ENCODE data around the gene MCM9. TPM values are rescaled to one million over a fixed set of nuclear protein-coding genes. Genes with fewer than 3 reads are reported as not detected.

The MCM9 gene
- total RNA-seq, 2 donors from 2014 or later = 17.8 to 21.2 TPM

DNA sequence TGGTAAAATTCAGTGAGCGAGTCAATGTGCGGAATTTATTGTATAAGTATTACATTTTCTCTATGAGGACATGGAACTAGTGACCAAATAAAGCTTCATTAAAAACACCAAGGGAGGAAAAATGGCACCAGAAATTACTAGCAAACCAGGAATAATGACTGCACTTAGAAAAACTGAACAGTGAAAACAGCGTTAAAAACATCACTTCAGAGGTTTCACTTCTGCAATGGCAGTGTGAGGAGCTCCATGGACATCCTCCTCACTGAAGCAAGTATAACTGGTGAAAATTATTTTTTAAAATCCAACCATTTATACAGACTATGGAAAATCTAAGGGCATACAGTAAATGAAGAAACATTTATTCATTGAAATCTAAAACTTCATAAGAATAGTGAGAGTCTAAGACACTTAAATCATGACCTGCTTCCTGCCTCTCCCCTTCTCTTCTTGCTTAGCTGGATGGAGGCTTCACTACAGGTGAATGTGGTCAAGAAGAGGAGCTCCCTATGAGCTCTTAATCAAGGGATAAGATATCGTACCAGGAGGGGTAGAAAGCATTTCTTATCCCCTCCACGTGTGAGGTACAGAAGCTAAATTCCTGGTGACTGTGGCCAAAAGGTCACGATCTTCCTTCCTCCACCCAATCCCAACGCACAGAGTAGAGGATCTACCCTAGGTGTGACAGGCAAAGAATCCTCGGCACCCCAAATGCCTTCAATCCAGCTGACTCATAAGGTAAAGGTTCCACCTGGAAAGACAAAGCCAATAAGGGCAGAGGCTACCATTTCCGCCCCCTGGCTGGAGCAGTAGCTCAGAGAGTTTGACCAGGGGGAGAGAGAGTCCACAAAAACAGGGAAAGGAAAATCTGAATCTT, 53.3 kb downstream of the MCM9 start:
- H3K27me3 Mint-ChIP-seq (ENCODE audit: insufficient read depth) = no peaks in the 10 kb centered on the region
- Histone ChIP-seq H3K4me1 (ENCODE audit: control insufficient read depth, insufficient read depth, low read length) (peaks cover 12% of the 10 kb centered on the region), H3K27me3 (ENCODE audit: control insufficient read depth, insufficient read depth, low read length, poor library complexity, severe bottlenecking) (no peaks in the 10 kb centered on the region), H3K9me3 (ENCODE audit: control insufficient read depth, low read length) (no peaks in the 10 kb centered on the region), H3K36me3 (ENCODE audit: control insufficient read depth, insufficient read depth, low read length) (no peaks in the 10 kb centered on the region), H3K9ac (ENCODE audit: extremely low read depth, low read length, poor library complexity, severe bottlenecking) (no peak overlapping the region), H3K27ac (ENCODE audit: low read depth, low read length) (no peak overlapping the region), H3K4me3 (ENCODE audit: low read length) (no peak overlapping the region)
- no peaks in the 10 kb centered on the region for H3K36me3 Mint-ChIP-seq (ENCODE audit: low read depth)
- peak overlapping the region; percentile 37 for H3K27ac Mint-ChIP-seq
- peaks cover 27% of the 10 kb centered on the region for H3K4me1 Mint-ChIP-seq
- peak; percentile 60 for DNase-seq
- TF ChIP-seq, protein P1, sequence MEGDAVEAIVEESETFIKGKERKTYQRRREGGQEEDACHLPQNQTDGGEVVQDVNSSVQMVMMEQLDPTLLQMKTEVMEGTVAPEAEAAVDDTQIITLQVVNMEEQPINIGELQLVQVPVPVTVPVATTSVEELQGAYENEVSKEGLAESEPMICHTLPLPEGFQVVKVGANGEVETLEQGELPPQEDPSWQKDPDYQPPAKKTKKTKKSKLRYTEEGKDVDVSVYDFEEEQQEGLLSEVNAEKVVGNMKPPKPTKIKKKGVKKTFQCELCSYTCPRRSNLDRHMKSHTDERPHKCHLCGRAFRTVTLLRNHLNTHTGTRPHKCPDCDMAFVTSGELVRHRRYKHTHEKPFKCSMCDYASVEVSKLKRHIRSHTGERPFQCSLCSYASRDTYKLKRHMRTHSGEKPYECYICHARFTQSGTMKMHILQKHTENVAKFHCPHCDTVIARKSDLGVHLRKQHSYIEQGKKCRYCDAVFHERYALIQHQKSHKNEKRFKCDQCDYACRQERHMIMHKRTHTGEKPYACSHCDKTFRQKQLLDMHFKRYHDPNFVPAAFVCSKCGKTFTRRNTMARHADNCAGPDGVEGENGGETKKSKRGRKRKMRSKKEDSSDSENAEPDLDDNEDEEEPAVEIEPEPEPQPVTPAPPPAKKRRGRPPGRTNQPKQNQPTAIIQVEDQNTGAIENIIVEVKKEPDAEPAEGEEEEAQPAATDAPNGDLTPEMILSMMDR (conservative IDR thresholded peaks at IDR 0.05) = no peak
- H3K4me3 Mint-ChIP-seq = no peak overlapping the region
- H3K9me3 Mint-ChIP-seq = no peaks in the 10 kb centered on the region
- WGBS, 2 experiments (ENCODE audit: insufficient coverage in 1 of 2, insufficient read length in 1 of 2) = 90 to 92% methylated on average over 4 to 9 of the region's 9 CpGs

DNA sequence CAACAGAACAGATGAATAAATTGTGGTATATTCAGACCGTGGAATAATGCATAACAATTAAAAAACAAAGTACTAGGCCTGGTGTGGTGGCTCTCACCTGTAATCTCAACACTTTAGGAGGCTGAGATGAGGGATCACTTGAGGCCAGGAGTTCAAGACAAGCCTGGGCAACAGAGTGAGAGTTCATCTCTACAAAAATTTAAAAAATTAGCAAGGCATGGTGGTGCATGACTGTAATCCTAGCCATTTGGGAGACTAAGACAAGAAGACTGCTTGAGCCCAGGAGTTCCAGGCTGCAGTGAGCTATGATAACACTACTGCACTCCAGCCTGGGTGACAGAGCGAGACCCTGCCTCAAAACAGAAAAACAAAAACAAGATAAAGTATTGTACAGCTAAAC, 57.2 kb downstream of the MCM9 start:
- peaks cover 13% of the 10 kb centered on the region for H3K4me1 ChIP-seq (ENCODE audit: control insufficient read depth, insufficient read depth, low read length)
- H3K27ac ChIP-seq (ENCODE audit: low read depth, low read length) = no peak overlapping the region
- H3K4me3 ChIP-seq (ENCODE audit: low read length) = no peak overlapping the region
- Mint-ChIP-seq H3K27ac (no peak overlapping the region), H3K9me3 (no peaks in the 10 kb centered on the region), H3K4me1 (peaks cover 20% of the 10 kb centered on the region), H3K36me3 (ENCODE audit: low read depth) (peaks cover 7% of the 10 kb centered on the region), H3K4me3 (no peak overlapping the region), H3K27me3 (ENCODE audit: insufficient read depth) (no peaks in the 10 kb centered on the region)
- no peaks in the 10 kb centered on the region for H3K36me3 ChIP-seq (ENCODE audit: control insufficient read depth, insufficient read depth, low read length)
- TF ChIP-seq, protein P1 (conservative IDR thresholded peaks at IDR 0.05) = no peak
- no peaks in the 10 kb centered on the region for H3K9me3 ChIP-seq (ENCODE audit: control insufficient read depth, low read length)
- no peak overlapping the region for H3K9ac ChIP-seq (ENCODE audit: extremely low read depth, low read length, poor library complexity, severe bottlenecking)
- DNase-seq = no peak
- no peaks in the 10 kb centered on the region for H3K27me3 ChIP-seq (ENCODE audit: control insufficient read depth, insufficient read depth, low read length, poor library complexity, severe bottlenecking)
- WGBS, 2 experiments (ENCODE audit: insufficient coverage in 1 of 2, insufficient read length in 1 of 2) = 90 to 100% methylated on average over 1 to 2 of the region's 2 CpGs

DNA sequence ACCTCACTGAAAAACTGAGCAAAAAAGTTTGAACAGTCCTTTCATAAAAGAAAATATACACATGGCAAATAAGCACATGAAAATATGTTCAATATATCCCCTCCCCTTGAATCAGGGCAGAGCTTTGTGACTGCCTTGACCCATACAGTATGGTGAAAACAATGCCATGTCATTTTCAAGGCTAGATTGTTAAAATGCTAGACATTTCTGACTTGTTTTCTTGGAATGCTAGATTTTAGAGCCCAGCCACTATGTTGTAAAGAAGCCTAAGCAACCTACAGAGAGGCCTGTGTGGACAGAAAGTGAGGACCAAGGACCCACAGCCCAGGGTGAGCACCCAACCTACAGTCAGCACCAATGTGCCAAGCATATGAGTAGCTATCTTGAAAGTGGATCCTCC, 58.1 kb downstream of the MCM9 start:
- no peak overlapping the region for H3K4me3 Mint-ChIP-seq
- H3K27ac ChIP-seq (ENCODE audit: low read depth, low read length) = no peak overlapping the region

More for the DNA sequence above, 58.1 kb downstream of the MCM9 start:
- no peak overlapping the region for H3K9ac ChIP-seq (ENCODE audit: extremely low read depth, low read length, poor library complexity, severe bottlenecking)
- Mint-ChIP-seq H3K4me1 (peaks cover 10% of the 10 kb centered on the region), H3K36me3 (ENCODE audit: low read depth) (peaks cover 7% of the 10 kb centered on the region), H3K27me3 (ENCODE audit: insufficient read depth) (no peaks in the 10 kb centered on the region), H3K27ac (no peak overlapping the region), H3K9me3 (peaks cover 1% of the 10 kb centered on the region)
- H3K36me3 ChIP-seq (ENCODE audit: control insufficient read depth, insufficient read depth, low read length) = no peaks in the 10 kb centered on the region
- H3K27me3 ChIP-seq (ENCODE audit: control insufficient read depth, insufficient read depth, low read length, poor library complexity, severe bottlenecking) = no peaks in the 10 kb centered on the region
- TF ChIP-seq, protein P1 (conservative IDR thresholded peaks at IDR 0.05) = no peak
- peaks cover 7% of the 10 kb centered on the region for H3K4me1 ChIP-seq (ENCODE audit: control insufficient read depth, insufficient read depth, low read length)
- no peak for DNase-seq
- H3K9me3 ChIP-seq (ENCODE audit: control insufficient read depth, low read length) = no peaks in the 10 kb centered on the region
- H3K4me3 ChIP-seq (ENCODE audit: low read length) = no peak overlapping the region
